ENCODE measurements around the gene ATN1.

The ATN1 gene

DNA sequence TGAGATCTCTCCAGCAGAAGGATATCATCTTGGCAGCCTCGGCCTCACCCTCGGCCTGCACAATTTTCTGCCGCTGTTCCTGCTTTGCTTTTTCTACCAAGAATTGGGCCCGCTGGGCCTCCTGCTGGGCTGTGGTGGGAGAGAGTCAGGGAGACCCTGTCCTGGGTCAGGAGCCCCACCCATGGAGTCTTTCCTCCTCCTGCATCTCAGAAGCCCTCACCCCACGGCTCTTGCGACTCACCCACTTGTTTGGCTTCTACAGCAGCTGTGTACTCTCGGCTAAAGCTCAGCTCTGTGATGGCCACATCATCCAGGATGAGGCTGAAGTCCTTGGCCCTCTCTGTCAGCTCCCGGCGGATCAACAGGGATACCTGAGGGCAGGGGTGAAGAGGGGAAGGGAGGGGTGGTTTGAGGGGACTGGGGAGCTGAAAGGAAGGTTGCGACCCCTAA, 39.9 kb downstream of the ATN1 start:
- ATAC-seq (ENCODE audit: insufficient read depth, low read depth): no peak
- Histone ChIP-seq H3K4me3 (ENCODE audit: low read depth in 1 of 2, low read length in 2 of 2) (no peak overlapping the region), H3K4me1 (ENCODE audit: insufficient read depth, low read length) (peaks cover 36% of the 10 kb centered on the region), H3K9ac (ENCODE audit: low read depth, low read length) (no peak overlapping the region), H3K27ac (ENCODE audit: low read length) (no peak overlapping the region), H3K79me2 (ENCODE audit: insufficient read depth, low read length) (peaks cover 49% of the 10 kb centered on the region), H3K9me3 (ENCODE audit: insufficient read depth, low read length, severe bottlenecking) (no peaks in the 10 kb centered on the region), H3K4me2 (ENCODE audit: insufficient read depth, low read length) (no peak overlapping the region), H2AFZ (ENCODE audit: low read depth, low read length) (no peak overlapping the region), H3K36me3 (ENCODE audit: insufficient read depth, low read length) (peaks cover 55% of the 10 kb centered on the region), H3K27me3 (ENCODE audit: insufficient read depth, low read length, poor library complexity) (no peaks in the 10 kb centered on the region), H4K20me1 (ENCODE audit: insufficient read depth, low read length) (peaks cover 4% of the 10 kb centered on the region; the same call in 1 of the 2 replicates)
- no peak for DNase-seq
- TF ChIP-seq, protein P1, sequence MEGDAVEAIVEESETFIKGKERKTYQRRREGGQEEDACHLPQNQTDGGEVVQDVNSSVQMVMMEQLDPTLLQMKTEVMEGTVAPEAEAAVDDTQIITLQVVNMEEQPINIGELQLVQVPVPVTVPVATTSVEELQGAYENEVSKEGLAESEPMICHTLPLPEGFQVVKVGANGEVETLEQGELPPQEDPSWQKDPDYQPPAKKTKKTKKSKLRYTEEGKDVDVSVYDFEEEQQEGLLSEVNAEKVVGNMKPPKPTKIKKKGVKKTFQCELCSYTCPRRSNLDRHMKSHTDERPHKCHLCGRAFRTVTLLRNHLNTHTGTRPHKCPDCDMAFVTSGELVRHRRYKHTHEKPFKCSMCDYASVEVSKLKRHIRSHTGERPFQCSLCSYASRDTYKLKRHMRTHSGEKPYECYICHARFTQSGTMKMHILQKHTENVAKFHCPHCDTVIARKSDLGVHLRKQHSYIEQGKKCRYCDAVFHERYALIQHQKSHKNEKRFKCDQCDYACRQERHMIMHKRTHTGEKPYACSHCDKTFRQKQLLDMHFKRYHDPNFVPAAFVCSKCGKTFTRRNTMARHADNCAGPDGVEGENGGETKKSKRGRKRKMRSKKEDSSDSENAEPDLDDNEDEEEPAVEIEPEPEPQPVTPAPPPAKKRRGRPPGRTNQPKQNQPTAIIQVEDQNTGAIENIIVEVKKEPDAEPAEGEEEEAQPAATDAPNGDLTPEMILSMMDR (IDR thresholded peaks at IDR 0.05; ENCODE audit: borderline replicate concordance, extremely low read depth, low read length, poor library complexity, severe bottlenecking): no peak
- TF ChIP-seq EZH2 (IDR thresholded peaks at IDR 0.05; ENCODE audit: borderline replicate concordance, low read depth, low read length, severe bottlenecking): no peak

DNA sequence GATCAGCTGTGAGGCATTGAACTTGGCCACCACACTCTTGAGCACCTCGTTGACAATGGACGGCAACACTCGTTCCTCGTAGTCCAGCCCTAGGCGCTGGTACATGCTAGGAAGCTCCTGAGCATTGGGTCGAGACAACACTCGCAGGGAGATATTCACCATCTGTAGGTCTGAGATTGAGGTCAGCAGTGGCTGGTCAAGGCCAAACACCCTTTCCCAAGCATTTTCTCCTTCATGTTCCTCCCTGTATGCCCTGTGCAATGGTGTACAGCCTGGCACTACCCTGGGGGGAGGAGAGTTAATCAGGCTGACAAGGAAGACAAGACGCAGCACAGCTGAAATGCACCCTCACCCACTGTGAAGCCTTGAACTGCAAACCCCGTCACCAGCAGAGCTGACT, 40.7 kb downstream of the ATN1 start:
- H3K9me3 ChIP-seq (ENCODE audit: insufficient read depth, low read length, severe bottlenecking): no peaks in the 10 kb centered on the region
- H4K20me1 ChIP-seq (ENCODE audit: insufficient read depth, low read length): peaks cover 4% of the 10 kb centered on the region; the same call in 1 of the 2 replicates
- no peak for TF ChIP-seq EZH2 (IDR thresholded peaks at IDR 0.05; ENCODE audit: borderline replicate concordance, low read depth, low read length, severe bottlenecking)
- TF ChIP-seq, protein P1 (IDR thresholded peaks at IDR 0.05; ENCODE audit: borderline replicate concordance, extremely low read depth, low read length, poor library complexity, severe bottlenecking): no peak
- peak overlapping the region; percentile 80 for H3K9ac ChIP-seq (ENCODE audit: low read depth, low read length)
- H3K27me3 ChIP-seq (ENCODE audit: insufficient read depth, low read length, poor library complexity): no peaks in the 10 kb centered on the region
- peaks cover 55% of the 10 kb centered on the region for H3K36me3 ChIP-seq (ENCODE audit: insufficient read depth, low read length)
- DNase-seq (no peak), ATAC-seq (ENCODE audit: insufficient read depth, low read depth) (no peak)
- H3K4me3 ChIP-seq (ENCODE audit: low read depth in 1 of 2, low read length in 2 of 2): peak overlapping the region in 1 of 2 experiments; percentile 74; a peak in 2 of 4 replicates
- peak overlapping the region; percentile 90 for H3K4me2 ChIP-seq (ENCODE audit: insufficient read depth, low read length)
- peaks cover 56% of the 10 kb centered on the region for H3K79me2 ChIP-seq (ENCODE audit: insufficient read depth, low read length)
- no peak overlapping the region for H2AFZ ChIP-seq (ENCODE audit: low read depth, low read length)
- H3K4me1 ChIP-seq (ENCODE audit: insufficient read depth, low read length): peaks cover 40% of the 10 kb centered on the region
- peak overlapping the region; percentile 0; the same call in 1 of the 2 replicates for H3K27ac ChIP-seq (ENCODE audit: low read length)

DNA sequence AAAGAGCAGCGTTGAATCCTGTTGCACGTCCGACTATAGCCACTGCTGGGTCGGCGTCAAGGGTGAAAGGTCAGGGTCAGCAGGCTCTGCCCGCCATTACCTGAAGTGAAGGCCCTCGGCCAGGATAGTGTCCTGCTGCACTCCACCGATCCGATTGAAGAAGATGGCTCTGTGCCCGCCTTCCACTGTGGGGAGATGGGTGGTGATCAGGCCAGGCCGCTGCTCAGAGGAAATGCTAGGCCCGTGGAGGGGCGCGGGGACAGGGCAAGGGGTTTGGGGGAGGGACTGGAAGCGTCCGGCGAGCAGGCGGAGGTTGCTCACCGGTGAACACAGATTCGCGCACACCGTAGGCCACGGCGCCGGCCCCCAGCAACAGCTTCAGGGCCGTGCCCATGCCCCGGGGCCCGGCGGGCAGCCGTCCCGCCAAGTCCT, 42.4 kb downstream of the ATN1 start:
- peak overlapping the region; percentile 80 for H3K9ac ChIP-seq (ENCODE audit: low read depth, low read length)
- ATAC-seq (ENCODE audit: insufficient read depth, low read depth): peak; percentile 21
- H3K36me3 ChIP-seq (ENCODE audit: insufficient read depth, low read length): peaks cover 60% of the 10 kb centered on the region
- peak overlapping the region; percentile 86 for H3K27ac ChIP-seq (ENCODE audit: low read length)
- TF ChIP-seq, protein P1 (IDR thresholded peaks at IDR 0.05; ENCODE audit: borderline replicate concordance, extremely low read depth, low read length, poor library complexity, severe bottlenecking): no peak
- TF ChIP-seq EZH2 (IDR thresholded peaks at IDR 0.05; ENCODE audit: borderline replicate concordance, low read depth, low read length, severe bottlenecking): no peak
- H3K4me1 ChIP-seq (ENCODE audit: insufficient read depth, low read length): peaks cover 40% of the 10 kb centered on the region
- H3K79me2 ChIP-seq (ENCODE audit: insufficient read depth, low read length): peaks cover 62% of the 10 kb centered on the region
- H3K27me3 ChIP-seq (ENCODE audit: insufficient read depth, low read length, poor library complexity): no peaks in the 10 kb centered on the region
- H4K20me1 ChIP-seq (ENCODE audit: insufficient read depth, low read length): peaks cover 8% of the 10 kb centered on the region; the same call in 1 of the 2 replicates
- peak overlapping the region; percentile 74 for H2AFZ ChIP-seq (ENCODE audit: low read depth, low read length)
- no peaks in the 10 kb centered on the region for H3K9me3 ChIP-seq (ENCODE audit: insufficient read depth, low read length, severe bottlenecking)
- DNase-seq: no peak
- H3K4me3 ChIP-seq (ENCODE audit: low read depth in 1 of 2, low read length in 2 of 2): peak overlapping the region; percentile 67 to 74
- peak overlapping the region; percentile 90 for H3K4me2 ChIP-seq (ENCODE audit: insufficient read depth, low read length)

Data from DND-41 (cell line).